Fibroblast of villous mesenchyme (primary cell): ENCODE data around the gene ARHGEF38. TPM values are rescaled to one million over a fixed set of nuclear protein-coding genes. Genes with fewer than 3 reads are reported as not detected.

ENCODE experiments used
- DNase-seq: peaks from one replicate; pipeline ENCODE4 v3.0.0-alpha.2; 2010; ENCODE audit warnings: low read depth
- H3K4me3 ChIP-seq: 2 replicates; pipeline ENCODE4 v1.5.1; 2011; ENCODE audit warnings: low read depth, mild to moderate bottlenecking, low read length
- total RNA-seq: library from RNA; depleted of rRNA; stranded (reverse); fragments of >200 nt; gene quantifications from 2 replicates; pipeline ENCODE4 v1.2.3, GENCODE V29; 2012
- TF ChIP-seq, protein P1 (sequence below): IDR thresholded peaks from 2 replicates; pipeline ENCODE4 v1.5.1; 2012; ENCODE audit warnings: low read depth, mild to moderate bottlenecking, low read length; ENCODE audit not compliant: insufficient read depth

ARHGEF38 gene
- total RNA-seq, 1 donor: not detected

DNA sequence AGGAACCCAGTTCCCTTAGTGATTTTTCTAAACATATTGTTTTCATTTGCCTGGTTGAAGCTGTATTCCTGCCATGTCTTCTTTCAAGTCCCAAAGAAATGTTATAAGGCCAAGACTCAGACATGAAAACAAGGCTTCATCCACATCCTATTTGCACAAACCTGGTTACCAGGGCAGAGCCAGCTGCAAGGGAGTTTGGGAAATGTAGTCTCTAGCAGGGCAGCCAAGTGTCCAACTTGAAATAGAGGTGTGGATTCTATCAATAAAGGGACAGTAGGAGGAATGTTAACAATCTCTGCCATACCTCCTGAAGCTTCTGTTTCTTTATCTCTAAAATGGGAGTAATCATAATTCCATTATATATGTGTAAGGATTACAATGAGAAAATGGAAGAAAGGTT, 99.5 kb downstream of the ARHGEF38 start:
- TF ChIP-seq, protein P1, sequence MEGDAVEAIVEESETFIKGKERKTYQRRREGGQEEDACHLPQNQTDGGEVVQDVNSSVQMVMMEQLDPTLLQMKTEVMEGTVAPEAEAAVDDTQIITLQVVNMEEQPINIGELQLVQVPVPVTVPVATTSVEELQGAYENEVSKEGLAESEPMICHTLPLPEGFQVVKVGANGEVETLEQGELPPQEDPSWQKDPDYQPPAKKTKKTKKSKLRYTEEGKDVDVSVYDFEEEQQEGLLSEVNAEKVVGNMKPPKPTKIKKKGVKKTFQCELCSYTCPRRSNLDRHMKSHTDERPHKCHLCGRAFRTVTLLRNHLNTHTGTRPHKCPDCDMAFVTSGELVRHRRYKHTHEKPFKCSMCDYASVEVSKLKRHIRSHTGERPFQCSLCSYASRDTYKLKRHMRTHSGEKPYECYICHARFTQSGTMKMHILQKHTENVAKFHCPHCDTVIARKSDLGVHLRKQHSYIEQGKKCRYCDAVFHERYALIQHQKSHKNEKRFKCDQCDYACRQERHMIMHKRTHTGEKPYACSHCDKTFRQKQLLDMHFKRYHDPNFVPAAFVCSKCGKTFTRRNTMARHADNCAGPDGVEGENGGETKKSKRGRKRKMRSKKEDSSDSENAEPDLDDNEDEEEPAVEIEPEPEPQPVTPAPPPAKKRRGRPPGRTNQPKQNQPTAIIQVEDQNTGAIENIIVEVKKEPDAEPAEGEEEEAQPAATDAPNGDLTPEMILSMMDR: no peak
- DNase-seq: no peak
- H3K4me3 ChIP-seq: no peak overlapping the region

DNA sequence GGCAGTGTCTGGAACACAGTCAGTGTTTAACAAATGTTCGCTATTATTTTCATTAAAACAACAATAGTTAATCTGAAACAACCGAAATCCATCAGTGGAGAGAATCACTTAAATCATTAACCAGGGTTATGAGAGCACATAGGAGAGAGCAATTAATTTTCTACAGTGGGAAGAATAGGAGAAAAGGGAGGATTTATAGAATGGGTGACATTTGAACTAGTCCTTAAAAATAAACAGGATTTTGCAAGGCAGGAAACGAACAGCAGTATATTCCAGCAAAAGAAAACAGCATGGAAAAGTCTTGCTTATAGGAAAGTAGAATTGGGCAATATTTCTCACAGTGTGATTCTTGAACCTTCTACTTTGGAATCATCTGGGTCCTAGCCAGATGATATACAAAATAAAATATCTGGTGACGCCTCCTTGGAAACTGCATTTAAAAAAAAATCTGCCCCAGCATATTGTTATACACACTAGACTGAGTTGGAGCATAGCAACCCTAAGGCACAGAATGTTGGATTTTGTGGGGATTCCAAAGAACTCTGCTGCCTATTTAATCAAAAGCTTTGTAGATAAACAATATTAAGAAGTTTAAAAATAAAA, 100.0 kb downstream of the ARHGEF38 start:
- H3K4me3 ChIP-seq: no peak overlapping the region
- DNase-seq: no peak
- TF ChIP-seq, protein P1: no peak

DNA sequence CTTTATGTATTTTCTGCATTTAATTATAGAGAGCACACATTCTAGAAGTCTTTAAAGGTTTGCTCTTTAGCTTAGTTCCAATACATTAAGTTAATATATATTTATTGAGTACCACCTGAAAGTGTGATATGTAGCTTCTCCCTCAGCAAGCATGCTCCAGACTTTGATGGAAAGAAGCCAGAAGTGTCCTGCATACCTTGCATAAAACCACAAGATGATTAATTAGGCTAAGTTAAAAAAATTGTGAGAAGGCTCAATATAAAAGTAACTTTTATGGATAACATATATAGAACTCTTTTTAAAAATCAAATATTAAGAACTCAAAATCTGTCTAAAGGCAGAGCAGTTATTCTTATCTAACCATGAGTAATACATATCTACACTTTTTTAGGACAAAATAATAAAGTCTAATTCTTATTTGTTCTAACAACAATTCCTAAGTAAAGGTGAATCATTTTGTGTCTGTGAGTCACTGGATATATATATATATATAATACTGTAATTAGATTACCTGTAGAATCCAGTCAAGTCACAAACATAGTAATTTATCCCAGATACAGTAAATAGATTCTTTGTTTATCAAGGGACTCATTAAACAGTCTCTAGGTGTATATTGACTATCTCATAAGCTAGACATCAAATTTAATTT, 104.8 kb downstream of the ARHGEF38 start:
- DNase-seq: no peak
- TF ChIP-seq, protein P1: no peak
- no peak overlapping the region for H3K4me3 ChIP-seq

DNA sequence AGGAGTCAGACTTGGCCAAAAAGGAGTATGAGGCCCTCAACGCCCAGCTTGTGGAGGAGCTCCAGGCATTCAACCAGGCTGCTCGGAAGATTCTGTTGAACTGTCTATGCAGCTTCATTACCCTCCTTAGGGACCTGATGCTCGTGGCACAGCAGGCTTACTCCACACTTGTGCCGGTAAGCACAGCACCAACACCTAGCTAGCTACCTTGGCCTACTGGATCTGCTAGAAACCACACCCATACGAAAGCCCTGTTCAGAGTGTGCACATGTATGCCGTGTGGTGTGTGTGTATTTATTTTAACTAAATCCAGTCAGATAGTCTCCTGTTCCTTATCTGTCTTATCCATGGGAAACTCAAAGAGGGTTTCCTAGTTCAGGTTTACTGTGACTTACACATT, 106.8 kb downstream of the ARHGEF38 start:
- H3K4me3 ChIP-seq: no peak overlapping the region
- DNase-seq: no peak
- TF ChIP-seq, protein P1: no peak

DNA sequence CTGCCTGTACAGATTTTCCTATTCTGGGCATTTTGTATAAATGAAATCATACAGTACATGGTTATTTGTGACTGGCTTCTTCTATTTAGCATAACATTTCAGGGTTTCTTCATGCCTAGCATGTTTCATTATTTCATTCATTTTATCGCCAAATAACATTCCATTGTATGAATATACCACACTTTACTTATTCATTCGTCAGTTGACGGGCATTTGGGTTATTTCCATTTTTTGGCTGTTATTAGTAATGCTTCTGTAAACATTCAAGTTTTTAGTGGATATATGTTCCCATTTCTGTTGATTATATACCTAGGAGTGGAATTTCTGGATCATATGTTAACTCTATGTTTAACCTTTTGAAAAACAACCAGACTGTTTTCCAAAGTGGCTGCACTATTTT, 108.6 kb downstream of the ARHGEF38 start:
- no peak for DNase-seq
- TF ChIP-seq, protein P1: no peak
- H3K4me3 ChIP-seq: no peak overlapping the region

DNA sequence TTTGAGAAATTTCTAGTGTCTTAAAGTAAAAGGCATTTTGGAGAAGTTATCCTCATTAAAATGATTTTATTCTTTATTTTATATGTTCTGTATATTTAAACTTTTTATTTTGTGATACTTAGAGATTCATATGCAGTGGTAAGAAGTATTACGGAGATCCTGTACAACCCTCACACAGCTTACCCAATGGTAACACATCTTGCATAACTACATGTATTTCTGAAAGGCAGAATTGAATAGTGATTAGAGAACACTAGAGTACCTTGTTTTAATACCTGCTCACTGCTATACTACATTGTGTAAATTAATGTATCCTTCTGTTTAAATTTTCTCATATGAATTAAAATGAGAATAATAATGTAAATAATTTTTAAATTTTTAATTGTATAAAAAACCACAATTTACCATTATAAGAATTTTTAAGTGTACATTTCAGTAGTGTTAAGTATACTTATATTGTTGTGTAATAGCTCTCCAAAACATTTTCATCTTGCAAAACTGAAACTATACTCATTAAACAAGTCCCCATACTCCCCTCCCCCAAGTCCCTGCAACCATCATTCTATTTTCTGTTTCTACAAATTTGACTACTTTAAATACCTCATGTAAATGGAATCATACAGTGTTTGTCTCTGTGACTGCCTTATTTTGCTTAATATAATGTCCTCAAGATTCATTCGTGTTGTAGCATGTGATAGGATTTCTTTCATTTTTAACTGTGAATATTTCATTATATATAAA, 110.7 kb downstream of the ARHGEF38 start:
- TF ChIP-seq, protein P1: no peak
- H3K4me3 ChIP-seq: no peak overlapping the region
- DNase-seq: no peak
